HG03565 (cell line): Measurements from ENCODE around the gene MMAB.

Experiments
- ATAC-seq: cut with Tn5 transposase; IDR thresholded peaks from one replicate; pipeline ENCODE4 v1.9.1; 2021; ENCODE audit warnings: mild to moderate bottlenecking, moderate library complexity; ENCODE audit not compliant: unreplicated experiment

The MMAB gene

DNA sequence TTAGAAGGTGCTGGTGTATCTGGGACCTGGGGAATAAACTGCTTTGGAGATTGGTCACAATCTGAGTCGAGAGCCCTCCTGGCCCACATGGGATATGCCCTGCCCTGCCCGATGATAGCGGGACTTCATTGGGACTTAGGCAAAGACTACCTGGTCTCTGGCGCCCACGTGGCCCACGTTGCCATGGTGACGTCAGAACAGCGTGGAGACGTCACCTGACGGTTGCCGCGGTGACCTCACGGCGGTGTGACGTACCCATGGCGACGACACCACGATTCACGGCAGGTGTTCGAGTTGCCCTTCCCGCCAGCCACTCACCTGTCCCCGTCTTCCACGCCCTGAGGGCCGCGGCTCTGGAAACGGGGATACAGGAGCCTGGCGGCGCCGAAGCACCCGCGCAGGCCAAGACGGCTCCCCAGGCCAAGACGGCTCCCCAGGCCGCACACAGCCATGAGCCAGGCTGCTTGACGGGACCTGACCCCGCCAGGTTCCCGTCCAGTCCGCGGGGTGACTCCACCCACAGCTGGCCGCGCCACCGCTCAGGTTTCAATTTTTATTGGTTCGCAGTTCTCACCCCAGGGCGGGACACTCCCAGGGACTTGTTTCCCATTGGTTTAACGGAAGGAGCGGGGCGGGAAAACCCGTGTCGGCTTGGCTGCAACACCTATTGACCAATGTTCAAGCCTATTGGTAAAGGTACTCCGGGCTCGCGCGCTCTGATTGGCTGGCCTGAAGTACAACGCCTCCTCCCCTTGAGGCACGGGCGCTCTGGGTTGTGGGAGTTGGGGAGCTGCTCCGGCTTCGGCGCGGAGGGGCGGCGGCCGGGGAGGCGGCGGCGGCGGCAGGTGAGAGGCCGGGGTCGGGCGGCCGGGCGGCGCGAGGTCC, at the start of gene MMAB, which contains the start of gene MVK:
Gene MMAB, minus strand, starts transcription at position 476 of the 885 bp plus-strand sequence. Its CDS starts 24 bp downstream, at position 452.
Gene MVK, plus strand, starts transcription at position 766 of the 885 bp plus-strand sequence. CDS start 1,029 bp downstream, outside the sequence.
- peak; percentile 92 for ATAC-seq

DNA sequence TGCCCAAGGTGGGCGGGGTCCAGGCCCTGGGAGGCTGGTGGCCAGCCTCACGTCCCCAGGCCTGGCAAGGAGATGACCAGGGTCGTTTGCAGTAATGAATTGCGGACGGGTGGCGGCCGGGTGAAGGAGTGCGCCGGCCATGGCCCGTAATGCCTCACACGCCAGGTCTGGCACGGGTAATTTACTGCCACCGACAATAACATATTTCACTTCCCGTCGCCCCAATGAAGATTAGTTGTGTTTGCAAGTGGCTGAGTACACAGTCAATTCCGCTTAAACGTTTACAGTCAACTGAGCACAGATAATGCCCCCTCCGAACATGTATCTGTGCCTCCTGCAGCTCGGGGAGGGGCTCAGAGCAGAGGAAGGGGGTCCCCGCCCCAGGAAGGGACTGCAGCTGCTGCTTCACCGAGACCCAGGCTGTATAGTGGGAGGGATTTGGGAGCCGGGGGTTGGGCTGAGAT, 48.6 kb upstream of the MMAB start:
- ATAC-seq: no peak

DNA sequence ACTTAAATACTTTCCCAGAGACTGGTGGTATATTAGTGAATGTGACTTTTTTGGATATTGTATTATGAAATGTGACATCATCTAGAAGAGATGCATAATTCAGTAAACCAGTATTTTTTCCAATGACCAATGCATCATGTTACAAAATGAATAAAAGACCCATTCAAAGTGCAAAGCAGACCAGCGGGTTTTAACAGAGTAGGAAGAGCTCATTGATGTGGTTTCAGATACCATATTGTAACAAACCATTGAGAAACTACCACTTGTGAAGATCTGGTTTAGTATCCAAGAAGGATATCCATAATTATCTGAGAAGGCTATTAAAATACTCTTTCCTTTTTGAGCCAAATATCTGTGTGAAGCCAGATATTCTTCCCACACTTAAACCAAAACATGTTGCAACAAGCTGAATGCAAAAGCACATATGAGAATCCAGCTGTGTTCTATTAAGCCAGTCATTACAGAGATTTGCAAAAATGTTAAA, 47.9 kb upstream of the MMAB start:
- ATAC-seq: no peak

DNA sequence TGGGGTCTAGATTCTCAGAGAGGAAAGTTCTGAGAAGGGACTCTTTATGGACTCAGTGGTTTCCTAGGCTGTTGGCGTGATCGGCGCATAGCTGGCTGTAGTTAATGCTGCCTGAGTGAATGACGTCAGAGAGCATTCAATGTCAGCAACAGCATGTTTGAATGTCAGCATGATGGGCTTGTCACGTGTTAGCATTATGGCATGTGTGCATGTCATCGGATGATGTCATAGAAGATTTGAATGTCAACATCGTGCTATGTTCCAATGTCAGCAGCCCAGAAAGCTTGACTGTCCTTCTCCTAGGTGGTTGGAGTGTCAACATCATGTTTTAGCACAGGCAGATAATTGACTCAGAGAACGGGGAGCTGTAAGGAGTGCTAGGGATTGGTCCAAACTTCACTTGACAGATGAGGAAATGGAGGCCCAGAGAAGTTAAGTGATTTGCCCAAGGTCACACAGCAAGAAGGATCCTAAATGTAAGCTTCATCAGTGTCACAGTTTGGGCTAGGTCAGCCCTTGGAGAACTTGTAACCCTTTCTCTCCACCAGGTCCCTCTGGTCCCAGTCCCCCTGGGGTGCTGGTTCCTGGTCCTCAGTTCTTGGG, 45.8 kb upstream of the MMAB start:
- no peak for ATAC-seq

GRCh38 chr12:109618082-109618481, 44.8 kb upstream of the MMAB start:
- ATAC-seq: no peak

- ATAC-seq: no peak
Observed at GRCh38 chr12:109617491-109617890, 44.2 kb upstream of the MMAB start.

DNA sequence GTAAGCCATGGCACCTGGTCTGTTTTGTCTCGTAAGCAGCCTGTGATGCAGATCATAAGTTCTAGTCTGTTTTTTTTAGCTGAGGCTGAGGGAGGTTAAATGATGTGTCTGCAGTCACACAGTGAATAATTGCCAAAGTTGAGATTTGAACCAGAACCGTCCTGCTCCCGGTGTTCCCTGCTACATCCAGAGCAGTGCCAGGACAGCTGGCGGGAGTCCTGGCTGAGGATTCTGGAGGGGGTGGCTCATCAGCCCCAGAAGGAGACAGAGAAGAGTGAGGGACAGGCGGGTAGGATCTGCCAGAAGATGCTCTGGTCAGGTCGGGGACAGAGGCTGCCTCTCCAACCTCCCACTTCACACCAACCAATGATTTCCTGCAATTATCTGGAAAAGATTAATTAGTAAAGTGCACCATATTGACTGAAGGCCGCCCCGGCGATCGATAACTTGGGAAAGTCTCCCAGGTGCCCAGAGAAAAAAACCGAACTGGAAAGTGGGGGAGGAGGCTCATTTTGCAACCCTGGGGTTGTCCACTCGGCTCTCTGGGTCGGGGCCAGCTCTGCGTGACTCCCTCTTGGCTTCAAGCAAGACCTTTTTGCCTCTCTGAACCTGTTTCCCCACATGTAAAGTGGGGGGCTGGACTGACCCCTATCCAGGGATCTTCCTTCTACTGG, 42.4 kb upstream of the MMAB start:
- no peak for ATAC-seq

GRCh38 chr12:109613649-109614455, 40.5 kb upstream of the MMAB start:
- ATAC-seq: no peak

GRCh38 chr12:109612975-109613502, 39.7 kb upstream of the MMAB start:
- ATAC-seq: no peak

DNA sequence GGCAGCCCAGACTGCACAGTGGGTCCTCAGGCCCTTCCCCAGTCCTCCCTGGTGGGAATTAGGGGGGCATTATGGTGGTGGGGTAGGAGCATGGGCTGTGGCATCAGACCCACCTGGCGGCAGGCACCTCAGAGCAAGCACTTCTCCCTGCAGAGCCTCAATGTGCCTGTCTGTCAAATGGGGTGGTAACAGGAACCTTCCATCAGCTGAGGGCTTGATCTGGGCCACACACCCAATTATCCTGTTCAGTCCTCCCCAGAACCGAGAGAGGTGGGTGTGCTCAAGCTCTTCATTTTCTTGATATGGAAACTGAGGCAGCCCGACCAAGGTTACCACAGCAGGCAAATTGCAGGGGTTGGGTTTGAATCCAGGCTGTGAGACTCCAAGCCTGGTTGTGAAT, 38.7 kb upstream of the MMAB start:
- no peak for ATAC-seq

GRCh38 chr12:109611223-109611622, 37.9 kb upstream of the MMAB start:
- no peak for ATAC-seq

DNA sequence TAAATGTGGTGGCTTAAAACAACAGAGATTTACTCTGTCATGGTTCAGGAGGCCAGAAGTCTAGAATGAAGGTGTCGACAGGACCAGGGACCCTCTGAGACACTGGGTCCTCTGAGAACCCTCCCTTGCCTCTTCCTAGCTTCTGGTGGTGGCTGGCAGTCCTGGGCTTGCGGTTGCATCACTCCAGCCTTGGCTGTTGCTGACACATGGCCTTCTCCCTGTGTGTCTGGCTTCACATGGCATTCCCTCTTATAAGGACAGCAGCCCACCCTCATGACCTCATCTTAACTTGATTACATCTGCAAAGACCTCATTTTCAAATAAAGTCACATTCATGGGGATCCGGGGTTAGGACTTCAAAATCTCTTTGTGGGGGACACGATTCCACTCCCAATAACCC, 37.2 kb upstream of the MMAB start:
- no peak for ATAC-seq

- ATAC-seq: no peak
Observed at GRCh38 chr12:109609342-109609741, 36.0 kb upstream of the MMAB start.

GRCh38 chr12:109608793-109609192, 35.5 kb upstream of the MMAB start:
- no peak for ATAC-seq

DNA sequence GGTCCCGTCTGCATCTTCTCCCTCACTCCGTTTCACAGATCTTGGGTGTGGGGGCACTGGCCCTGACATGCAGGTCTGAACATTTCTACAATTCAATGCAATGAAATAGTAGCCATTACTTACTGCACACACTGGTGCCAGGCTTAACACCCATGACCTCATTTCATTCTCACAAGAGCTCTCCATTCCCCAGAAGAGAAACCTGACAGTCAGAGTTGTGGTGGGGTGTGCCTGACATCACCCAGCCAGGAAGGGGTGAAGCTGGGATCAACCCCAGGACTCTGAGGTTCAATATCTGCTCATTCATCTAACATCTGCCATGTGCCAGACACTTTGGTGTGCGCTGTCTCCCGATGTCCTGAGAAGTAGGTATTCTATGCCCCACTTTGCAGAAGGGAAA, 35.0 kb upstream of the MMAB start:
- no peak for ATAC-seq

- no peak for ATAC-seq
Observed at GRCh38 chr12:109607618-109608017, 34.3 kb upstream of the MMAB start.

DNA sequence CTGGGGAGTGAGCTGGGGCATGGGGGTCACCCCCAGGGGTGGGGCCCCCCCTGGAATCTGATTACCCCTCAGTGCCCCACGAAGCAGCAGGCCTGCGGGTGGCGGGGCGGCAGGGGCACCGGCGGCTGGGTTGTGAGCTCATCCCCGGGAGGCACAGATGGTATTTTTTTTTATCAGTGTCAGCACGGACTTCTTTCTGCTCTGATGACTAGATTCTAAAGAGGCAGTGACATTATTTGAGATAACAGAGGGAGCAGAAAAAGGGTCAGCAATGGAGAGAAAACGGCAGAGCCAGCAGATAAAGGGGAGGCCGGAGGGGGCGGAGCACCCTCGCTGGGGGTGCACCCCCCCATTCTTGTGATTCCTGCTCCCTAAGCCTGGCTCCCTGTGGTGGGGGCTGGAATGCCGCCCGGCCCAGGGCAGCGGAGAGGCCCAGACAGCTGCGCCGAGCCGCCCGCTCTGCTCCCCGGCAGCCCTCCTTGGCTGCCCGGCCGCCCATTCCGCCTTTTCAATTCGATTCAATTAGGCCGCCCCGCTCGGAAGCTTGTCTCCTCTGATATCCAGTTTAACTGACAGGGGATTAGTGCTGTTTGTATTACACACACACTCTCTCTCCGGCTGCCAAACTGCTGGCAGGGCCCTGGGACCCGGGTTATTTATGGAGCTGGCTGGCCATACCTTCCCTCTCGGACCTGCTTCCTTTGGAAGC, 33.2 kb upstream of the MMAB start:
- ATAC-seq: no peak

- no peak for ATAC-seq
Observed at GRCh38 chr12:109605599-109606228, 32.4 kb upstream of the MMAB start.

DNA sequence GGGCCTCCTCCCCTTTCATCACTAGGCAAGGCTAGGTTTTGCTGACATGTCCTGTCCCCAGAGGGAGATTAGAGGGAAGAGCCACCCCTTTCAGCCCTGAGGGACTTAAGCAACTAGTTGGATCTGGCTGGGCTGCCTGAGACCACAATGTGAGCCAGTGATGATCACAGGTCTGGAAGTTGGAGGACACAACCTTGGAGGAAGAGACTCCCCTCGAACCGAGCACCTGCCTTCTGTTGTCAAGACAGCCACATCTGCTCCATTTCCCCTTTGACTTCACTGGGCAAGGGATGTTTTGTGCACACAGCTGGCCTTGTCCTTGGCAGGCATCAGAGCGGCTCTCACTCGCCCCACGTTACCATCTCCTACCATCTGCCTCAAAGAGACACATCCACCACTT, 31.7 kb upstream of the MMAB start:
- no peak for ATAC-seq
